ENCODE results near the gene JAKMIP1.

JAKMIP1 gene

GRCh38 chr4:6199422-6199921, 877 bp downstream of the JAKMIP1 start:
- DNase-seq = peak; percentile 80

GRCh38 chr4:6198768-6199421, 1.5 kb downstream of the JAKMIP1 start:
- DNase-seq = peak; percentile 74

GRCh38 chr4:6198278-6198677, 2.1 kb downstream of the JAKMIP1 start:
- peak; percentile 84 for DNase-seq

- no peak for DNase-seq
Measured at GRCh38 chr4:6197433-6198174, 2.7 kb downstream of the JAKMIP1 start.

GRCh38 chr4:6196871-6197270, 3.5 kb downstream of the JAKMIP1 start:
- DNase-seq = no peak

GRCh38 chr4:6196324-6196723, 4.0 kb downstream of the JAKMIP1 start:
- no peak for DNase-seq

- no peak for DNase-seq
Measured at GRCh38 chr4:6195602-6196319, 4.6 kb downstream of the JAKMIP1 start.

GRCh38 chr4:6194458-6195195, 5.7 kb downstream of the JAKMIP1 start:
- DNase-seq = no peak

GRCh38 chr4:6193399-6193798, 7.0 kb downstream of the JAKMIP1 start:
- DNase-seq = no peak

GRCh38 chr4:6192245-6192644, 8.1 kb downstream of the JAKMIP1 start:
- DNase-seq = no peak

- DNase-seq = peak; percentile 56
Measured at GRCh38 chr4:6191448-6192130, 8.8 kb downstream of the JAKMIP1 start.

- peak; percentile 53 for DNase-seq
Measured at GRCh38 chr4:6190486-6190885, 9.9 kb downstream of the JAKMIP1 start.

GRCh38 chr4:6189511-6189910, 10.8 kb downstream of the JAKMIP1 start:
- DNase-seq = no peak

- DNase-seq = no peak
Measured at GRCh38 chr4:6188687-6189305, 11.6 kb downstream of the JAKMIP1 start.

- no peak for DNase-seq
Measured at GRCh38 chr4:6184169-6184568, 16.2 kb downstream of the JAKMIP1 start.

- no peak for DNase-seq
Measured at GRCh38 chr4:6183740-6184139, 16.6 kb downstream of the JAKMIP1 start.

- DNase-seq = no peak
Measured at GRCh38 chr4:6182376-6183280, 17.7 kb downstream of the JAKMIP1 start.

GRCh38 chr4:6180841-6181631, 19.3 kb downstream of the JAKMIP1 start:
- peak; percentile 79 for DNase-seq

- DNase-seq = no peak
Measured at GRCh38 chr4:6179362-6179761, 21.0 kb downstream of the JAKMIP1 start.

- DNase-seq = no peak
Measured at GRCh38 chr4:6178757-6179156, 21.6 kb downstream of the JAKMIP1 start.
